ENCODE data around the gene JUNB.
"Not testable (repeated sequence)": the region's sequence is repeated elsewhere in the genome, so short reads cannot be mapped to it uniquely, and the experiment has no call there.

JUNB gene

DNA sequence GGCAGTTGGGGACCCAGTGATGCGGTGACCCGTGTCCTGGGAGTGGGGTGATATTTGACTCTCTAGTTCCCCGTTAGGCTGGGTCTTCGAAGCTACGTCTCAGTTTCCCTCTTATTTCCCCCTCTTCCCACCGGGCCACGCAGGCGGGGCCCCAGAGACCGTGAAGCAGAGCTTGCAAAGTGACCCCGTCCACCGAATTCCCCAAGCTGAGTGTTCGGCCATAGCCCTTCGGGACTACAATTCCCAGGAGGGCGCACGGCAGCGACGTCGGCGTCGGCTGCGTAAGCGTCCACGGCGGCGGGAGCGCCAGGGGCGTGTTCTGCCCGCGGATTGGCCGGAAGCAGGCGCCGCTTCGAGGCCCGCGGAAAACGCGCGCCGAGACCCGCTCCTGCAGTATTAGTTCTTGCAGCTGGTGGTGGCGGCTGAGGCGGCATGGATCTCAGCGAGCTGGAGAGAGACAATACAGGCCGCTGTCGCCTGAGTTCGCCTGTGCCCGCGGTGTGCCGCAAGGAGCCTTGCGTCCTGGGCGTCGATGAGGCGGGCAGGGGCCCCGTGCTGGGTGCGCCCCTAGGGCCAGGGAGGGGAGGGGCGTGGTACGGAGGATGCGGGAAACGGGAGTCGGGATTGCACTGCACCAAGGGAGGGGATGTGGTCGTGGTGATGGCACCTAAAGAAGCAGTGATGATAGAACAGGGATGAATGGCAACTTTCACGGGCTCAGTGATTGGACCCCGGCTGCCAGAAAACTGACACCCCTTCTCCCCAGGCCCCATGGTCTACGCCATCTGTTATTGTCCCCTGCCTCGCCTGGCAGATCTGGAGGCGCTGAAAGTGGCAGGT, 15.2 kb downstream of the JUNB start, which contains the start of gene RNASEH2A:
RNASEH2A (plus strand) TSS at position 343 of the 840 bp plus-strand sequence; CDS start at position 433, 90 bp downstream.
- DNase-seq = peak; percentile 89

GRCh38 chr19:12815088-12815487, 23.8 kb downstream of the JUNB start:
- no peak for DNase-seq

DNA sequence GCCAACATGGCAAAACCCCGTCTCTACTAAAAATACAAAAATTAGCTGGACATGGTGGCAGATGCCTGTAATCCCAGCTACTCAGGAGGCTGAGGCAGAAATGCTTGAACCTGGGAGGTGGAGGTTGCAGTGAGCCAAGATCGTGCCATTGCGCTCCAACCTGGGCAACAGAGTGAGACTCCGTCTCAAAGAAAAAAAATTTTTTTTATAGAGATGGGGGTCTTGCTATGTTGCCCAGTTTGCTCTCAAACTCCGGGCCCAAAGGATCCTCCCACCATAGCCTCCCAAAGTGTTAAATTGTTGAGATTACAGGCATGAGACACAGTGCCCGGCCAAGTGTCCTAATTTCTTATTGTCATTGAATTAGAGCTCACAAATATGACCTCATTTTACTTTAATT, 25.9 kb downstream of the JUNB start:
- DNase-seq = not testable (repeated sequence)

- DNase-seq = not testable (repeated sequence)
Observed at GRCh38 chr19:12817810-12818209, 26.5 kb downstream of the JUNB start.

DNA sequence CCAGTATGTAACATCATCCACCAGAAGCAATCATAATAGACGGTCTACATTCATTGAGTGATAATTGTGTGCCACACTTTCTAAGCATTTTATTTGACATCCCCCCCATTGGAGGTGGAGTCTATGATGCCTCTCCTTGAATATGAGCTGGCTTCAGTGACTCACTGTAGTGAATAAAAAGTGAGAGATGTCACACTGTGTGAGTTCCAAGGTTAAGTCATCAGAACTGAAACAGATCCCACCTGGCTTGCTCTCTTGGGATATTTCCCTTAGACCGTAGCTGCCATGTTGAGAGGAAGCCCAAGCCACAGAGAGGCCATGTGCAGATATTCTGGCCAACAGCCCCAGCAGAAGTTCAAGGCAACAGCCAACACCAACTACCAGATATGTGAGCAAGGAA, 30.5 kb downstream of the JUNB start:
- DNase-seq = no peak

DNA sequence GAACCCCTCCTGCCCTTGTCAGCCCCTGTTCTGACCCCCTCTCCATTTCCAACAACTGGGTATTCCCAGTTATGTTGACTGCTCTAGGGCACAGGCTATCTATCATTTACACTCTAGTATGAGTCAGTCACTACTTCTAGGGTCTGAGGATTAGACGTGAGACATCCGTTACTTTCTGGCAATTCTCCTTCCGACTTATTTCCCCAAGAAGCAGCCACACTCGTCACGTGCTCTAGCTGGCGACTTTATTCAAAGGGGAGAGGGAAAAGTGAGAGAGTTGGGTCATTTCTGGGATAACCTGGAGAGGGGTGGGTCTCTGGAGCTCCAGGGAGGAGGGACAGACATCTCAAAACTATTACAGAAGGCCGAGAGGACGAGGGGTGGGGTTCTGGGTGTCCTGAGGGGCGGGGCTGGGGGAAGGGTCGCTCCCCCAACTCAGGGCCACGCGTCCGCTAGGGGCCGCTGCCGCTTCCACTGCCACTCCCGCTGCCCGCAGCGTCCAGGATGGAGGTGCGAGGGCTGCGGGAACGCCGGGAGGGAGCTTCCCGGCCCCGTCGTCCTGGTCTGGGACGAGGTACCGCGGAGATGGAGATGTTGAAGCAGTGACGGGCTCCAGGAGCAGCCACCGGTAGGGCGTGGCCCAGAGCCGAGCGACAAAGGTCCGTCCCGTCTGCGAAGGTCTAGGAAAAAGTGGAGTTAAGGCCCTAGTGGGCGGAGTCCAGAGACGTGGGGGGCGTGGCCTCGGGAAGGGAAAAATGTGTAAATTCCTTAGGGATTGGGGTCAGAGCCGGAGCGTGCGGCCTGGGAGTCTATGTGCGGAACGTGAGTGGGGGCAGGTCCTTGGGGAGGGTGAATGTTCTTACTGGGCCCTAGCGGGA, 34.2 kb downstream of the JUNB start:
- no peak for DNase-seq

DNA sequence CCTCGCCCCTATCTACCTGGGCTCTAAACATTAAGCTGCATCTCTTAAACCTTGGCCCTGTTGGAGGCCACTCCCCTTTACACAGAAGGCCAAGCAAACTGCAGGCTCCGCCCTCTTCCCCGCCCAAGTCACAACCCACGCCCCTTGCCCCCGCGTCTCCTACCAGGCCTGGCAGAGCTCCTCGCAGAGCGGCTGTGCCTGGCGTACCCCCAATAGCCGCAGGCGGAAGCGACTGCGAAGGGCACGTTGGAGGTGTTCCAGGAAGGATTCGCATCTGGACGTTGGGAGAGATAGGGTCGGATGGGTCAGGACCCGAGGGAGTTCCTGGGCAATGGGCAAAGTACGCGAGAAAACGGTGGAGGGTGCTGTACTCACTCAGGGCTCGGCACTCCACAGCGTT, 37.2 kb downstream of the JUNB start:
- peak; percentile 28 for DNase-seq

- no peak for DNase-seq
Observed at GRCh38 chr19:12833418-12833737, 42.1 kb downstream of the JUNB start.

DNA sequence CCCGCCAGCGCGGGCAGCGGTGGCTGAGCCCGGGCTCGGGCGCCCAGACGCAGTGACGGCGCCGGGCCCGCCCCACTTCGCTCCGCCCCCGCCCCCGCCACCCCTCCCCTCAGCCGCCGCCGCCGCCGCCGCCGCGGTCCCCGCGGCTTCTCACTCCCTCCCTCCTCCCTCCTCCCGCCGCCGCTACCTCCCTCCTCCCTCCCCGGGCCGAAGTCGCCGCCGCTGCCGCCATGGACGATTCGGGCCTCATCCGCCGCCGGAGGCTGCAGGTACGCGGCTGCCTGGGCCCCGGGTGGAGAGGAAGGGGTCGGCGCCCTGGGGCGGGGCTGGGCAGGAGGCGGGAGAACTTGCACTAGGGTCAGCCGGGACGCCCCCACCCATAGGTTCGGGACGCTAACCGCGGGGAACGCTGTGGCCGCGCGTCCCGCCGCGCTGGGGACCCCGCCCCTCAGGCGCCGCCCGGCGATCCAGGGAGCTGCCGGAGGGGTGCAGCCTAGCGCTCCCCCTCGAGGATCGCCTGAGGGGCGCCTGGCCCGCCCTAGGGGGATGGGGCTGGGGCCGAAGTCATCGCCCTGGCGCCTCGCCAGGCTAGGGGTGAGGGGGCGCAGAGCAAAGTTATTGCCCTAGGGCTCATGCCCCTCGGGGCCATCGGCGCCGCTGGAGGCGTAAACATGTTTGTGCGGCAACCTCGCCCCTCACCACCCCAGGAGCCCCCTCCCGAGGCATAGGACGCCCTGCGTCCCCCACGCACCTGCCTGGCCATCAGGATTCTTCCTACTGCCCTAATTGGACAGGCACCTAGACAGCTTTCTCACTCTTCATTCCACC, 42.7 kb downstream of the JUNB start:
- no peak for DNase-seq

- peak; percentile 43 for DNase-seq
Observed at GRCh38 chr19:12834566-12834943, 43.3 kb downstream of the JUNB start, which contains the start of gene RTBDN. RTBDN (minus strand) TSS chr19:12834579; CDS start chr19:12829979, 4,600 bp downstream.

DNA sequence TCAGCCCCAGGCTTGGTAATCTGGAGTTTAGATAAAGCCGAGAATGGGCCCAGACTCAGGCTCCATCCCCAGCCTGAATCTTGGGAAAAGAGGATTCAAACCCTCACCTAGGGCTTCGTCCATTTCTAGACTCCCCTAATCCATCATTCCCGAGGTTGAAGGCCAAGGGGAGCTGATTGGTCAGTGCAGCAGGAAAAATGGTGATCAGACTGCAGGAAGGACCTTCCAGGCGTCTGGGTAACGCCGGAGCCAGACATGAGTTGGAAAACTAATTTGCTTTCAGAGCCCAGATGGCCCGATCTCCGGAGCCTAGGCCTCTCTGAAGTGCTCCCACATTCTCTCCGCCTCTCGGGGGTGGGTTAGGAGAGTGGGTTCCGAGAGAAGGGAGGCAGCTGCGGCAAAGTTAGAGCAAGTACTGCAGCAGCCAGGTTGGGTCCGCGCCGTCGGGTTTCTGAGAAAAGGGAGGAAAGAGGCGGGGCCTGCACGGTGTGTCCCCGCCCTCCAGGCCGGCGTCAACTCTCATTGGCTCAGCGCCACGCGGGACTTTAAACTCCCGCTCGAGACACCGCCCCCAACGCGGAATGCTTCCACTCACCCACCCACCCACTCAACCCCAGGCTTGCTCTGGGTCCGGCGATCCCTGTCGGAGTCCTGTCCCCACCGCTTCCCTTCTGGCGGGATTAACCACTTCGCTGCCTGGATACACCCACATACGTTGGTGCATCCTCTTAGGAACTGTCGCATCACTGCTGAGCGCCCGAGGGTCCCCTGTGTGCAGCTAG, 43.9 kb downstream of the JUNB start:
- no peak for DNase-seq

- DNase-seq = no peak
Observed at GRCh38 chr19:12836529-12836863, 45.2 kb downstream of the JUNB start.

DNA sequence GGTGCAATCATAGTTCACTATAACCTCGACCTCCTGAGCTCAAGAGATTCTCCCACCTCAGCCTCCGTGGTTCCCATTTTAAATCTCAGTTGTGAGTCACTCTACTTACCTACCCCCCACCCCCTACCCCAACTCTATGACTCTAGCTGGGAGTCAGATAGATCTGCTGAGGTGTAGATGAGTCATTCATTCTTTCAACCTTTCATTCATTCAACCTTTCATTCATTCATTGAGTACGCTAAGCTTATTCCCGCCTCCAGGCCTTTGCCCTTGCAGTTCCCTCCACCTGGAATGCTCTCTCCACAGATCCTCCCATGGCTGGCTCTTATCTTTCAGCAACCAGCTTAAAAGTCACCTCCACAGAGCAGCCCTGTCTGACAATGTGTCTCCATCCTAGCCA, 45.9 kb downstream of the JUNB start:
- peak; percentile 41 for DNase-seq

- no peak for DNase-seq
Observed at GRCh38 chr19:12838182-12838885, 47.0 kb downstream of the JUNB start, which contains the start of gene MAST1. MAST1 (plus strand) TSS chr19:12838515; CDS start chr19:12838573, 58 bp downstream.

DNA sequence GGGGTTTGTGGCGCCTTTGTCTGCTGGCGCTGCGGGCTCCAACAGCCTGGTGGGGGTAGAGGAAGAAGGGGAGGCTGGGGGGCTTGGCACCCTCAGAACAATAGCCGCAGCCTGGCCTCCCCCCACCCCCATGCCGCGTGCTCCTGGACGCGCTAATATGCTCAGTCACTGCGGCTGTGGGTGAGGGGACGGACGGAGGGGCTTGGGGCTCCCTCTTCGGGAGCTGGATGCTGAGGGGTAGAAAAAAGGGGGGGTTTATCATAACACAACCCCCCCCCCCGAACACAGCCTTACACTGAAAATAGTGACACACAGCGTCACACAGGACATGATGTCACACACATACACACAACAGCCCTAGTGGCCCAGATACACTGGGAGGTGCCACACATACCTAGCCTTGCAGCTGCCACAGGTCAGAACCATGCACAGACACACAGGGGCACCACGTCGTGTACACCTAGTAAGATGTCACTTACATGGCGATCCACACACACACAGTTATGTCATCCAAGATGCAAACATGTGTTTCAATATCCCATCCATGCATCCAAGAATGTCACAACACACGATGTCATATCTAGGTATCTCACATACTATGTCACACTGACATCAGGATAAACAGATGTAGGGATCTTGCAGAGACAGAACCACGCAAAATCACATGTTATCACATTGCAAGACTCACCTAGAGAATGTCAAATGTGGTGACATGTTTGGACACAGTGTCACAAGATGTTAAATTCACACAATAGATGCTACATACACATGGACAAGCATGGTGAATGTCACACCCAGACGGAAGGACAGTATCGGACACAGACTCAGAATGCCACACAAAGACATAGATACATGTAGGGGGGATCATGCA, 47.8 kb downstream of the JUNB start:
- no peak for DNase-seq

DNA sequence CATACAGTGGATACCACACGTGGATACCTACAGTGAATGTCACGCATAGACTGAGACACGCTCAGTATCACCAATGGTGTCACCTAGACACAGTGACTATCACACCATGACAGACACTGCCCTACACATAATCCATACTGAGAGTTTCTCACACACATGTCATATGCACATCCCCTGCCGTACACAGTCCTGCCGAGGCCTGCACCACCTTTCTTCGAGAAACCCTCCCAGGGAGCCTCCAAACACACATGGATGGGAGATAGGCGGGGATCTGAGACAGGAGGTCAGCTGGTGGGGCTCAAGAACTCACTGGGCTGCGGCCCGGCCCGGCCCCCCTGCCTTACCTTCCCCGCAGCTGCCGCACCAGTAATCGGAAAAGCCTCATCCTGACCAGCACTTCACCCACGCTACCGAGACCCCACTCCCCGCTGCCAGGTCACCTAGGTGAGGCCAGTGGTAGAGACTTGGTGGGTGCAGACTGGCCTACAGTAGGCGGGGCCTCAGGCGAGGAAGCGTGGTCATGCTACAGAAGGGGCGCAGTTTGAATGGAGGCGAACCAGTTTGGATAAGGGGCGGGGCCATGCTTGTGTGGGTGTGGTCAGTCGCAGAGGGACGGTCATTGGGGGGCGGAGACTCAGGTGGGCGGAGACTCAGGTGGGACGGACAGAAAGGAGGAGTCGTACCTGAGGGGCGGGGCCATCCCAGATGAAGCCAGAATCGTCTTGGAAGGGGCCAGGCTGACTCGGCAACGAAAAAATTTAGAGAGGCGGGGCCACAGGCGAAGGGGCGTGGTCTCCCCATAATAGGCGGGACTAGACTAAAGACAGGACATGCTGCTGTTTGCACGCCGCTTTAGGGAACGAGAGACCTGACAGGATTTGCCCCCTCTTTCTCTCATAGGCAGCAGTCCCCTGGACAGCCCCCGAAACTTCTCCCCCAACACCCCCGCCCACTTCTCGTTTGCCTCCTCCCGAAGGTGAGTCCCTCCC, 49.1 kb downstream of the JUNB start:
- DNase-seq = peak; percentile 68

DNA sequence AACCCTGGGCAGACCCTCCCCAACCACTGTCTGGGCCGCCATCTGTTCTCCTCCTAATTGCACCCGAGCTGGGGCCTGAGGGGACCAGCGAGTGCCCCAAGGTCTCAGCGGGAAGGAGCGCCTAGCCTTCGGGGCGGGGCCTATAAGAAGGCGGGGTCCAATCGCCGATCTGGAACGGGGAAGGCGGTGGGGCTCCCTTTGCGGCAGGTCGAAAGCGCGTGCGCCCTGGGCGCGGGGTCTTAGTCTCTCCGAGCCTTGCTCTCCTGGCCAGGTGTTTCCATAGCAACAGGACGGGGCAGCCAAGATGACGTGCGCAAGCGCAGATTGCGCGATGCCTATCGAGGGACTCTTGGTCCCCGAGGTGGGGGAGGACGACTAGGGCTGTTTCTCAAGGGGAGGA, 49.8 kb downstream of the JUNB start:
- peak; percentile 26 for DNase-seq

DNA sequence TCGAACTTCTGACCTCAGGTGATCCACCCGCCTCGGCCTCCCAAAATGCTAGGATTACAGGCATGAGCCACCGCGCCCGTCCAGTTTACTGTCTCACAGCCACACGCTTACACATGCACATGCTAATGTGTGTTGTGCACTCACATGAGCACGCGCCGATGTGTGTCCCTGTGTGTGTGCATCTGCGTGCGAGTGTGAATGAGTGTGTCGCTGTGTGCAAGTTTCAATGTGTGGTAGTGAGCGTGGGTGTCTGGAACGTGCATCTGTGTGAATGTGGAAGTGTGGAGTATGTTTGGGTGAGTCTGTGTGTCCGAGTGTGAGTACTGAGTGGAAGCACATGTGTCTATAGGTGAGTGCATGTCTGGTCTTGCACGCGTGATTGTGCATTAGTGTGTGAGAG, 51.2 kb downstream of the JUNB start:
- DNase-seq = no peak
